Mesenchymal stem cell (in vitro differentiated cells and primary cell): ENCODE results near the gene BICC1.

ENCODE experiments used
- DNase-seq: peaks from one replicate; pipeline ENCODE4 v3.0.0-alpha.2; 2013
- H2AFZ ChIP-seq: one replicate; pipeline ENCODE4 v1.6.1; 2013; ENCODE audit warnings: low read depth, mild to moderate bottlenecking, control low read depth, inconsistent platforms, low read length, moderate library complexity
- H2AK5ac ChIP-seq: 2 replicates; pipeline ENCODE4 v1.6.1; 2013; ENCODE audit warnings: low read length, moderate library complexity, mild to moderate bottlenecking, inconsistent platforms; ENCODE audit not compliant: severe bottlenecking
- H2BK120ac ChIP-seq: one replicate; pipeline ENCODE4 v1.6.1; 2013; ENCODE audit warnings: low read depth, mild to moderate bottlenecking, inconsistent platforms, low read length, moderate library complexity
- H2BK12ac ChIP-seq, 2 experiments: one replicate each; pipeline ENCODE4 v1.6.1; 2013; ENCODE audit warnings: inconsistent platforms in 2 of 2, low read length in 2 of 2, mild to moderate bottlenecking in 2 of 2, moderate library complexity in 2 of 2, control low read depth in 1 of 2
- H2BK15ac ChIP-seq: one replicate; pipeline ENCODE4 v1.6.1; 2013; ENCODE audit warnings: mild to moderate bottlenecking, low read depth, inconsistent platforms; ENCODE audit not compliant: poor library complexity, severe bottlenecking
- H2BK5ac ChIP-seq: 2 replicates; pipeline ENCODE4 v1.6.1; 2013; ENCODE audit warnings: low read depth, mild to moderate bottlenecking, low read length, control low read depth, inconsistent platforms; ENCODE audit not compliant: poor library complexity, severe bottlenecking
- H3K14ac ChIP-seq, 2 experiments: one replicate each; pipeline ENCODE4 v1.6.1; 2013; ENCODE audit warnings: inconsistent platforms in 2 of 2, low read length in 2 of 2, control low read depth in 1 of 2, mild to moderate bottlenecking in 1 of 2, moderate library complexity in 1 of 2
- H3K18ac ChIP-seq, 2 experiments: one replicate each; pipeline ENCODE4 v1.6.1; 2013; ENCODE audit warnings: inconsistent platforms in 2 of 2, low read length in 2 of 2, control low read depth in 1 of 2, low read depth in 1 of 2, mild to moderate bottlenecking in 1 of 2
- H3K23ac ChIP-seq, 2 experiments: one replicate each; pipeline ENCODE4 v1.6.1; 2013; ENCODE audit warnings: inconsistent platforms in 2 of 2, low read length in 2 of 2, mild to moderate bottlenecking in 2 of 2, moderate library complexity in 2 of 2, control low read depth in 1 of 2
- H3K27ac ChIP-seq: 2 replicates; pipeline ENCODE4 v1.5.1; 2013; ENCODE audit warnings: mild to moderate bottlenecking, moderate library complexity, low read length, control low read depth, inconsistent platforms; ENCODE audit not compliant: poor library complexity, severe bottlenecking
- H3K27me3 ChIP-seq, 2 experiments: 2 replicates each; pipeline versions ENCODE4 v1.6.1 to v1.7.0; 2013; ENCODE audit warnings: low read length in 2 of 2, mild to moderate bottlenecking in 2 of 2, moderate library complexity in 2 of 2, control low read depth in 1 of 2, inconsistent platforms in 1 of 2; ENCODE audit not compliant: control insufficient read depth in 1 of 2, insufficient read depth in 1 of 2
- H3K36me3 ChIP-seq, 2 experiments: 2 replicates each; pipeline versions ENCODE4 v1.6.1 to v1.7.0; 2013; ENCODE audit warnings: low read length in 2 of 2, control low read depth in 1 of 2, inconsistent platforms in 1 of 2, low read depth in 1 of 2, mild to moderate bottlenecking in 1 of 2; ENCODE audit not compliant: insufficient read depth in 2 of 2, control insufficient read depth in 1 of 2
- H3K4ac ChIP-seq, 2 experiments: one replicate each; pipeline ENCODE4 v1.6.1; 2013; ENCODE audit warnings: inconsistent platforms in 2 of 2, low read length in 2 of 2, mild to moderate bottlenecking in 2 of 2, moderate library complexity in 2 of 2, control low read depth in 1 of 2, low read depth in 1 of 2
- H3K4me1 ChIP-seq: 2 replicates; pipeline ENCODE4 v1.6.1; 2013; ENCODE audit warnings: low read depth, low read length, control low read depth; ENCODE audit not compliant: control insufficient read depth, insufficient read depth
- H3K4me2 ChIP-seq: 2 replicates; pipeline ENCODE4 v1.6.1; 2013; ENCODE audit warnings: low read length, mild to moderate bottlenecking, inconsistent platforms; ENCODE audit not compliant: poor library complexity, severe bottlenecking
- H3K4me3 ChIP-seq, 2 experiments: 2 replicates each; pipeline versions ENCODE4 v1.5.1 to v1.7.0; 2013; ENCODE audit warnings: low read length in 2 of 2, mild to moderate bottlenecking in 2 of 2, control low read depth in 1 of 2, low read depth in 1 of 2; ENCODE audit not compliant: insufficient read depth in 1 of 2
- H3K79me1 ChIP-seq: replicated peaks from 2 replicates; pipeline ENCODE4 v1.6.1; 2013; ENCODE audit warnings: mild to moderate bottlenecking, control low read depth, low read length, inconsistent platforms; ENCODE audit not compliant: poor library complexity, severe bottlenecking
- H3K9ac ChIP-seq: 2 replicates; pipeline ENCODE4 v1.7.0; 2013; ENCODE audit warnings: mild to moderate bottlenecking, low read length, moderate library complexity
- H3K9me3 ChIP-seq: 2 replicates; pipeline ENCODE4 v1.7.0; 2013; ENCODE audit warnings: mild to moderate bottlenecking, low read length; ENCODE audit not compliant: control insufficient read depth
- H4K8ac ChIP-seq: one replicate; pipeline ENCODE4 v1.6.1; 2013; ENCODE audit warnings: inconsistent platforms, mild to moderate bottlenecking, low read length, moderate library complexity
- H4K91ac ChIP-seq: one replicate; pipeline ENCODE4 v1.6.1; 2013; ENCODE audit warnings: mild to moderate bottlenecking, low read length, inconsistent platforms
- WGBS: methylation state at CpG from one replicate; pipeline ENCODE4 v1.1.7; 2013; ENCODE audit warnings: mixed read lengths; 5-methylcytosine and 5-hydroxymethylcytosine counted together

Gene BICC1

GRCh38 chr10:58733436-58733835, 220.8 kb downstream of the BICC1 start:
- Histone ChIP-seq H2BK15ac (no peak overlapping the region), H3K36me3 (peaks cover 18 to 42% of the 10 kb centered on the region in 2 experiments), H3K14ac (no peak overlapping the region), H3K9me3 (peaks cover 33% of the 10 kb centered on the region), H3K18ac (no peak overlapping the region), H3K27ac (no peak overlapping the region), H2AFZ (no peak overlapping the region), H2BK12ac (no peak overlapping the region), H3K79me1 (peaks cover 9% of the 10 kb centered on the region), H3K4me1 (peaks cover 4% of the 10 kb centered on the region), H3K4me2 (no peak overlapping the region), H3K4me3 (no peak overlapping the region), H3K27me3 (no peaks in the 10 kb centered on the region), H4K8ac (no peak overlapping the region), H3K4ac (no peak overlapping the region), H3K23ac (no peak overlapping the region), H4K91ac (no peak overlapping the region), H2BK5ac (no peak overlapping the region), H3K9ac (no peak overlapping the region), H2AK5ac (no peak overlapping the region), H2BK120ac (no peak overlapping the region)
- WGBS, result 91% methylated on average over 1 of the region's 1 CpG
- no peak for DNase-seq

- no peak overlapping the region for H4K91ac ChIP-seq
- H2BK15ac ChIP-seq, result no peak overlapping the region
- no peak overlapping the region for H3K27ac ChIP-seq
- H3K23ac ChIP-seq, result no peak overlapping the region
- no peak overlapping the region for H2BK5ac ChIP-seq
- H2AFZ ChIP-seq, result no peak overlapping the region
- H3K4me3 ChIP-seq, result no peak overlapping the region
- peaks cover 18 to 38% of the 10 kb centered on the region in 2 experiments for H3K36me3 ChIP-seq
- H2BK12ac ChIP-seq, result no peak overlapping the region
- no peak for DNase-seq
- H3K14ac ChIP-seq, result no peak overlapping the region
- H3K27me3 ChIP-seq, result no peaks in the 10 kb centered on the region
- no peak overlapping the region for H2BK120ac ChIP-seq
- H3K4me1 ChIP-seq, result peaks cover 4% of the 10 kb centered on the region
- peaks cover 29% of the 10 kb centered on the region for H3K9me3 ChIP-seq
- no peak overlapping the region for H3K4ac ChIP-seq
- no peak overlapping the region for H3K4me2 ChIP-seq
- no peak overlapping the region for H2AK5ac ChIP-seq
- peak overlapping the region; percentile 39 for H3K9ac ChIP-seq
- H4K8ac ChIP-seq, result no peak overlapping the region
- no peak overlapping the region for H3K18ac ChIP-seq
- H3K79me1 ChIP-seq, result peaks cover 9% of the 10 kb centered on the region
- 86% methylated on average over 5 of the region's 5 CpGs for WGBS
These were observed 221.4 kb downstream of the BICC1 start for GRCh38 chr10:58734116-58734515.

- Histone ChIP-seq H2BK12ac (no peak overlapping the region), H3K14ac (no peak overlapping the region), H2BK120ac (no peak overlapping the region), H2AK5ac (no peak overlapping the region), H3K18ac (no peak overlapping the region), H2BK15ac (no peak overlapping the region), H4K8ac (no peak overlapping the region), H3K4ac (no peak overlapping the region), H3K27me3 (no peaks in the 10 kb centered on the region), H2BK5ac (no peak overlapping the region), H3K27ac (no peak overlapping the region), H3K79me1 (peaks cover 9% of the 10 kb centered on the region), H3K36me3 (peaks cover 15 to 33% of the 10 kb centered on the region in 2 experiments), H3K4me3 (peak overlapping the region in 1 of 2 experiments; percentile 19), H3K9ac (peak overlapping the region; percentile 39), H3K4me2 (no peak overlapping the region), H3K9me3 (peaks cover 24% of the 10 kb centered on the region), H2AFZ (no peak overlapping the region), H3K23ac (no peak overlapping the region), H4K91ac (no peak overlapping the region), H3K4me1 (peaks cover 4% of the 10 kb centered on the region)
- DNase-seq, result no peak
These were observed 222.0 kb downstream of the BICC1 start for GRCh38 chr10:58734664-58735063.

- Histone ChIP-seq H4K91ac (no peak overlapping the region), H2BK5ac (no peak overlapping the region), H3K4me3 (peak overlapping the region in 1 of 2 experiments; percentile 19), H2BK15ac (no peak overlapping the region), H3K4me2 (no peak overlapping the region), H3K23ac (no peak overlapping the region), H2BK12ac (no peak overlapping the region), H3K18ac (no peak overlapping the region), H3K27ac (no peak overlapping the region), H2BK120ac (no peak overlapping the region), H2AFZ (no peak overlapping the region), H3K4me1 (peaks cover 4% of the 10 kb centered on the region), H3K27me3 (no peaks in the 10 kb centered on the region), H3K9me3 (peaks cover 19% of the 10 kb centered on the region), H3K9ac (peak overlapping the region; percentile 39), H4K8ac (no peak overlapping the region), H3K4ac (no peak overlapping the region), H3K79me1 (peaks cover 9% of the 10 kb centered on the region), H3K36me3 (peaks cover 13 to 28% of the 10 kb centered on the region in 2 experiments), H2AK5ac (no peak overlapping the region), H3K14ac (no peak overlapping the region)
- WGBS, result 64% methylated on average over 4 of the region's 7 CpGs
- no peak for DNase-seq
These were observed 222.4 kb downstream of the BICC1 start for GRCh38 chr10:58735087-58735486.
